Measurements from ENCODE around the gene MYO18A.

The MYO18A gene

DNA sequence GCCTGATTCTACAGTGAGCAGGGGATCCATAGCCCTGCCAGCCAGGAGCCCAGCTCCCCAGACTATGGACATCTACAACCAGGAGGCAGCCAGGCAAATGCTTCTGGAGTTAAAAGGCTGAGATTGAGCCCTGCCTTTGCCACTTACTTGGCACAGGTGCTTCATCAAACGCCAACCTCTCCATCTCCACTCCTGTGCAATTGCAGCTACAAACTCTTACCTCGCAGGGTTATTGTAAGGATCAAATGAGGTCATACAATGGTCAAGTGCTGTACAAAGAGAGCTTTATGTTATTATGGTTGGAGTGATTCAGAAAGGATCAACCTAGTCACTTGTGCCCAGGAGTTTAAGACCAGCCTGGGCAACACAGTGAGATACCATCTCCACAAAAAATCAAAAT, 9.8 kb upstream of the MYO18A start:
- Histone ChIP-seq H3K4me3 (ENCODE audit: low read length) (no peak overlapping the region), H3K36me3 (ENCODE audit: insufficient read depth, low read length) (no peaks in the 10 kb centered on the region), H3K27me3 (ENCODE audit: control insufficient read depth, insufficient read depth, low read length) (peaks cover 50% of the 10 kb centered on the region), H3K4me1 (ENCODE audit: control insufficient read depth, insufficient read depth, low read length) (no peaks in the 10 kb centered on the region), H3K4me2 (ENCODE audit: low read length) (no peak overlapping the region), H3K9me3 (replicated peaks; ENCODE audit: low read length) (no peaks in the 10 kb centered on the region), H3K9ac (ENCODE audit: low read depth, low read length) (no peak overlapping the region)

DNA sequence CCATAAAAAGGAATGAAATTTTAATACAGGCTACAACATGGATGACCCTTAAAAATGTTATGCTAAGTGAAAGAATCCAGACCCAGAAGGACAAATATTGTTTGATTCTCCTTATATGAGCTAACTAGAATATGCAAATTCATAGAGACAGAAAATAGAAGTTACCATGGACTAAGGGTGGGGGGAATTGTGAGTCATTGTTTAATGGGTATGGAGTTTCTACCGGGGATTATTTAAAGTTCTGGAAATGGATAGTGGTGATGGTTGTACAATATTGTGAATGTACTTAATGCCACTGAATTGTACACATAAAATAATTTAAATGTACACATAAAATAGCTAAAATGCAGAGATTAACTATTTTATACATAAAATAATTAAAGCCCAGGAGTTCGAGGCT, 9.2 kb upstream of the MYO18A start:
- Histone ChIP-seq H3K9me3 (replicated peaks; ENCODE audit: low read length) (no peaks in the 10 kb centered on the region), H3K9ac (ENCODE audit: low read depth, low read length) (no peak overlapping the region), H3K4me3 (ENCODE audit: low read length) (no peak overlapping the region), H3K36me3 (ENCODE audit: insufficient read depth, low read length) (no peaks in the 10 kb centered on the region), H3K4me1 (ENCODE audit: control insufficient read depth, insufficient read depth, low read length) (no peaks in the 10 kb centered on the region), H3K27me3 (ENCODE audit: control insufficient read depth, insufficient read depth, low read length) (peaks cover 44% of the 10 kb centered on the region), H3K4me2 (ENCODE audit: low read length) (no peak overlapping the region)

DNA sequence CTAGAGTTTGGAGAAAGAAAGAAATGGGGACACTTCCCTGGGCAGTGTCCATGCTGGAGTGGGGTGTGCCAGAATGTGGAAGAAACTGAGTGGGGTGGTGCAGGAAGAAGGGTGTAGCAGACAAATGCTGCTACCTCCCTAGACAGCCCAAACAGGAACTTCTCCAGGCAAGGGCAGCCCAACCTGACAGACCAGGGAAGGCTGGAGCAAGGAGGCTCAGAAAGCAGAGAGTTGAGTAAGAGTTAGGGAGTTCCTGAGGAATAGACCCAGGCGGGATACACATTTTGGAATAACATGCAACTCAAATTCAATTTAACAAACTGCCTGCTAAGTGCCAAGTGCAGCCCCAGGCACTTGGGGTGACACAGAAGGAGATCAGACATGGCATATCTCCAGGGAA, 1.0 kb upstream of the MYO18A start:
- Histone ChIP-seq H3K9me3 (replicated peaks; ENCODE audit: low read length) (no peaks in the 10 kb centered on the region), H3K4me2 (ENCODE audit: low read length) (no peak overlapping the region), H3K36me3 (ENCODE audit: insufficient read depth, low read length) (no peaks in the 10 kb centered on the region), H3K4me3 (ENCODE audit: low read length) (no peak overlapping the region), H3K4me1 (ENCODE audit: control insufficient read depth, insufficient read depth, low read length) (peaks cover 30% of the 10 kb centered on the region), H3K9ac (ENCODE audit: low read depth, low read length) (no peak overlapping the region), H3K27me3 (ENCODE audit: control insufficient read depth, insufficient read depth, low read length) (peaks cover 4% of the 10 kb centered on the region)

DNA sequence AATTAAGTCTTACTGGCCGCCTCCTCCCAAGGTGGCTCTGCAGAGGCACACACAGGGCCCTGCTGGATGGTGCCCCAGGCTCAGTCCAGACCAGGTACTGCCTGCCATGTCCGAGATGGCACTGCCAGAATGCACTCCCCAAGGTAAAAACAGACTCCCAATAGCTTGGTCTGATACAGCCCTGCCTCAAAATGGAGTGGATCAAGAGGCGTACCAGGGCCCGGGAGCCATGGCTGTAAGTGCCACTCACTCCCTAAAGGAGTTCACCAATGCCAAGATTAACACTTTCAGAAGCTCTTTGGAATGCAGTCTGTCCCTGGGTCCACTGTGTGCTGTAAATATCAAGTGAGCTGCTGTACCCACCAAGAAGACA, 576 bp upstream of the MYO18A start:
- no peaks in the 10 kb centered on the region for H3K36me3 ChIP-seq (ENCODE audit: insufficient read depth, low read length)
- H3K27me3 ChIP-seq (ENCODE audit: control insufficient read depth, insufficient read depth, low read length): peaks cover 3% of the 10 kb centered on the region
- H3K4me1 ChIP-seq (ENCODE audit: control insufficient read depth, insufficient read depth, low read length): peaks cover 35% of the 10 kb centered on the region
- H3K4me2 ChIP-seq (ENCODE audit: low read length): peak overlapping the region; percentile 97
- no peaks in the 10 kb centered on the region for H3K9me3 ChIP-seq (replicated peaks; ENCODE audit: low read length)
- peak overlapping the region; percentile 77 for H3K4me3 ChIP-seq (ENCODE audit: low read length)
- H3K9ac ChIP-seq (ENCODE audit: low read depth, low read length): peak overlapping the region; percentile 77

DNA sequence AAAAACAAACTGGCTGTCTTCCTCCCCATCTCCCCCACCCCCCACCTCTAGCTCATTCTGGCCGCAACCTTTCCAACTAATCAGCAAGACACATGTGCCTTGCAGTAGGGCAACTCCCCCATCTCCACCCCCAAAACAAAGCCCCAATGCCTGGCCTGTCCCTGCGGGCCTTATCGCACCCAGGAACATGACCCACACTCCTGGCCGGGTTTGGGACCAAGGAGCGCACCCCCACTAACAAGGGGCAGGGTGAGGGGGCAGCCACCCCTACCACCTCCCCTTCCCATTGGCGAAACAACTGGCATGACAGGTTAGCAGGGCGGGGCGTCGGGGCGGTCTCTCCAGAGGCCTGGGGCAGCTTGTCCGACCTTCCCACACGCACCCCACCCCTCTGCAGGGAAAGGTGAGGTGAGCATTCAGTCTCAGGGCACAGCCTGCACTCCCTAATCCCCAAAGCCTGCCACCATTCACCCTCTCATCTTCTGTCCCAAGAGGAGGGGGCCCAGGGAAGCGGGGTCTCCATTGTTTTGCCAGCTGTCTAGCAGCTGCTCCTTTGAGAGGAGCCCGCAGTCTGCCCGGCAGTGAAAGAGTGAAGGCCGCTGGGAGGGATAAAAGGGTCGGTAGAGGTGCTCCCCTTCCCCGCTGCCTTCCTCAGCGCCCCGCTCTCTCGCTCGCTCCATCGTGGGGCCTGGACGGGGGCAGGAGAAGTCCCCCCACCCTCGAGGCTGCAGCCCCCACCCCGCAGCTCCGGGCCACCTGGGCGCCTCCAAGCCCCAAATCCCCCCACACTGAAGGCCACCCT, 765 bp downstream of the MYO18A start:
- peak overlapping the region; percentile 77 for H3K4me3 ChIP-seq (ENCODE audit: low read length)
- no peaks in the 10 kb centered on the region for H3K27me3 ChIP-seq (ENCODE audit: control insufficient read depth, insufficient read depth, low read length)
- peaks cover 35% of the 10 kb centered on the region for H3K4me1 ChIP-seq (ENCODE audit: control insufficient read depth, insufficient read depth, low read length)
- no peaks in the 10 kb centered on the region for H3K36me3 ChIP-seq (ENCODE audit: insufficient read depth, low read length)
- no peaks in the 10 kb centered on the region for H3K9me3 ChIP-seq (replicated peaks; ENCODE audit: low read length)
- H3K4me2 ChIP-seq (ENCODE audit: low read length): peak overlapping the region; percentile 98
- H3K9ac ChIP-seq (ENCODE audit: low read depth, low read length): peak overlapping the region; percentile 77

DNA sequence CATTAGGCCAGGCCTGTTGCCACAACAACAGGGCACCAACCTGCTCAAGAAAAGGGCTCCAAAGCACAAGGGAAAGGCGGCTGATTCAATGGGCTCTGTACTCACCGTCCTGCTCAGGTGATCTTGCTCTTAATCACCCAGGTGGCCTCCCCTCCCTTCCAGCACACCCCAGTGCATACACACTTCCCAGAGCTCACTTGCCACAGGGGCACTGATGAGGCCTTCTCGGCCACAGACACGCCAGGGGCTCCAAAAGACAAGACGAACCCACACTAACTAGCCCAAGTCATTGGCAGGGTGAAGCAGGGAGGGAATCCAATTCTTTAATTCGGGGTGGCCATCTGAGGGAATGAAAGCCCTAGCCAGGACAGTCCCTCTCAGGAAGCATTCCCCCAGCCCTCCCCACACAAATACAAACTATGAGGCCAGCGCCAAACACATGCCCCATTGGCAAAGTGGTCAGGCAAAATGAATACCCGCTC, 1.4 kb downstream of the MYO18A start:
- no peaks in the 10 kb centered on the region for H3K9me3 ChIP-seq (replicated peaks; ENCODE audit: low read length)
- H3K4me2 ChIP-seq (ENCODE audit: low read length): peak overlapping the region; percentile 98
- no peaks in the 10 kb centered on the region for H3K27me3 ChIP-seq (ENCODE audit: control insufficient read depth, insufficient read depth, low read length)
- peaks cover 35% of the 10 kb centered on the region for H3K4me1 ChIP-seq (ENCODE audit: control insufficient read depth, insufficient read depth, low read length)
- no peak overlapping the region for H3K9ac ChIP-seq (ENCODE audit: low read depth, low read length)
- no peaks in the 10 kb centered on the region for H3K36me3 ChIP-seq (ENCODE audit: insufficient read depth, low read length)
- H3K4me3 ChIP-seq (ENCODE audit: low read length): peak overlapping the region; percentile 77

DNA sequence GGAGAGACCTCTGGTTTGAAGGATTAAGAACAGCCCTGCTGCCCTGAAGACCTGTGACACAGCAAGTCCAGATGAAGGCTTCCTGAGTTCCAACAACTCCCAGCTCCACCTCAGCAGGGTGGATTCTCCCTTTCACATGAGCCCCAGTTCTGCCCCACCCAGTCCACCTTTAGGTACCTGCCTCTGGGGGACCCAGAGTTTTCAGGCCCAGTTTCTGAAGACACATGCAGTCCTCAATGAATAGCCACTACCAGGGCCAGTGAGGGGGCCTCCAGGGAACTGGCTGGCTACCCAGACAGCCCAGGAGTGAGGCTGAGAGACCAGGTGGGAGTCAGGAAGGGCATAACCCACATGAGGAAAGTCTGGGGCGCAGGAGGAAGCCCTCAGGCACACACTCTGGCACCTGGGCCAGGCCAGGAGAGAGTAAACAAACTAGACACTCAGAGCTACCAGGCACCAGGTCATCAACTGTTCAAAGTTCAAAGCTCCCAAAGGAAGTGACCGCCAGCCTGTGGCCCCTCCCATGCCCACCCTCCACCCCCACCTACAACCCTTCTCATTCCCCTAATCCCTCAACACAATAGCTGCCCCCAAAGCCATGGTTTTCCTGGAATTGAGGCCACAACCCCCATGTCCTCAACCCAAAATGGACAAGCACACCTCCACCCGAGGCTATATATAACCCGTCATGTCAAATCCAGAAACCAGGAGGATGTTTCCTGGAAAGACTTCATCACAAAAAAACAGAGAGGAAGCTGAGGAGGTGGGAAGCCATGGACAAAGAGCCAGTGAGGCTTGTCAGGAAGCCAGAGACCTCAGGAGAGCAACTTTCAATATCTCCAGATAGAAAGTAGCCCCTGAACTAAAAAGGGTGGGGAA, 2.1 kb downstream of the MYO18A start:
- Histone ChIP-seq H3K4me1 (ENCODE audit: control insufficient read depth, insufficient read depth, low read length) (peaks cover 35% of the 10 kb centered on the region), H3K4me2 (ENCODE audit: low read length) (peak overlapping the region; percentile 98)

DNA sequence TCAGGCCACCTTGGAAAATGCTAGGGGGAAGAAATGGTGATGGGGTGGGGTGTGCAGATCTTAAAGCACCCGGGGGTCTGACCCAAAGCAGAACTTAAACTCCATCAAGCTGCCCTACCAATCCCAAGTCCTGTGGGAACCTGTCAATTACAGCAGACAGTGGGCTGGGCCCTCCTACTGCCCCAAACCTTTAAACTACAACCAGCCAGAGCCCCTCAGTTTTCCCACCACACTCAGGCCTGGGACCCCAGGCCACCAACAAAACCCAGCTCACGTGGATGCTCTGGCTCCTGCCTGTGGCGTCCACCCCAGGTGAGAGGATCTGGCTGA, 2.7 kb downstream of the MYO18A start:
- no peaks in the 10 kb centered on the region for H3K27me3 ChIP-seq (ENCODE audit: control insufficient read depth, insufficient read depth, low read length)
- H3K9ac ChIP-seq (ENCODE audit: low read depth, low read length): no peak overlapping the region
- H3K4me1 ChIP-seq (ENCODE audit: control insufficient read depth, insufficient read depth, low read length): peaks cover 35% of the 10 kb centered on the region
- H3K36me3 ChIP-seq (ENCODE audit: insufficient read depth, low read length): no peaks in the 10 kb centered on the region
- H3K4me3 ChIP-seq (ENCODE audit: low read length): no peak overlapping the region
- H3K4me2 ChIP-seq (ENCODE audit: low read length): no peak overlapping the region
- no peaks in the 10 kb centered on the region for H3K9me3 ChIP-seq (replicated peaks; ENCODE audit: low read length)

More for the DNA sequence above, 2.1 kb downstream of the MYO18A start:
- peak overlapping the region; percentile 77 for H3K4me3 ChIP-seq (ENCODE audit: low read length)
- H3K27me3 ChIP-seq (ENCODE audit: control insufficient read depth, insufficient read depth, low read length): no peaks in the 10 kb centered on the region
- H3K36me3 ChIP-seq (ENCODE audit: insufficient read depth, low read length): no peaks in the 10 kb centered on the region
- no peak overlapping the region for H3K9ac ChIP-seq (ENCODE audit: low read depth, low read length)
- no peaks in the 10 kb centered on the region for H3K9me3 ChIP-seq (replicated peaks; ENCODE audit: low read length)

DNA sequence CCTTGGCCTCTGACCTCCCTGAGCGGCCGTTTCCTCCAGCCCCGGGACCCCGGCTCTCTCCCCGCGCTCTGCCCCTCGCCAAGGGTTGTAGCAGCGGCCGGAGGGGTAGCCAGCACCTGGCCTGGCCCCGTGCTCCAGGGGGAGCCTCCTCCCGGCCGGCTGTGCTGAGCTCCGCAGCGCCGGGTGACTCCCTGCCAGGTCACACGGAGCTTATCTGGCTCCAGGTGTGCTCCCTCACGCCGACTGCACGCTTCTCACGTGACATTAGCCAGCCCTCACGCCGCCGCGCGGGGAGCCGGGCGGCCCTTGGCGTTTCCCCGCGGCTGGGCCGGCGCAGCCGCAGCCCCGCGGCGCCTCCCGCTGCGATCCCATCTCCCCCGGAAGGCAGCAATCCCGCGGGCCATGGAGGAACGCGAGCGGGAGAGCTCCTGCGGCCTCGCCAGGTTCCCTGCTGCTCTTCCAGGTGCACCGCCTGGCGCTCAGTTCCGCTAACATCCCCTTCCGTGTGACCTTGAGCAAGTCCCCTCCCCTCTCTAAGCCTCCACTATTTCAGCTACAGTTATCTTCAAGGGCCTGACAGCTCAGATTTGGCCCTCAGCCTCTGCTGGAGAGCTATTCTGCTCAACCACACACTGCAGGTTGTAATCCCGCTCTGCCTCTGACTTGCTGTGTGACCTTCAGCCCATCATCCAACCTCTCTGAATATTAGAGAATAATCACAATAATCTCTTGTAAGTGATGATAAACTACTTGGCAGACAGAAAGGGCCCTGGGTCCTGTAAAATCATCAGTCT, 3.4 kb downstream of the MYO18A start:
- H3K4me3 ChIP-seq (ENCODE audit: low read length): peak overlapping the region; percentile 70
- H3K9ac ChIP-seq (ENCODE audit: low read depth, low read length): peak overlapping the region; percentile 77
- peaks cover 35% of the 10 kb centered on the region for H3K4me1 ChIP-seq (ENCODE audit: control insufficient read depth, insufficient read depth, low read length)

DNA sequence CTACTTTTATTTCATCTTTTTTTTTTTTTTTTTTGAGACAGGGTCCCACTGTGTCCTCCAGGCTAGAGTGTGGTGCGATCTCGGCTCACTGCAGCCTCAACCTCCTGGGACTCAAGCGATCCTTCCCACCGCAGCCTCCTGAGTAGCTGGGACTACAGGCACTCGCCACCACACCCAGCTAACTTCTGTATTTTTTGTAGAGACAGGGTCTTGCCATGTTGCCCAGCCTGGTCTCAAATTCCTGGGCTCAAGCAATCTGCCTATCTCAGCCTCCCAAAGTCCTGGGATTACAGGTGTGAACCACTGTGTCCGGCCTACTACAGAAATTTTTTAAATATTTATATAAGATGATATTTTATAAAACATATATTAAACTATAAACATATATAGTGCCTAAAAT, 4.8 kb downstream of the MYO18A start:
- Histone ChIP-seq H3K4me3 (ENCODE audit: low read length) (no peak overlapping the region), H3K4me1 (ENCODE audit: control insufficient read depth, insufficient read depth, low read length) (peaks cover 28% of the 10 kb centered on the region), H3K4me2 (ENCODE audit: low read length) (no peak overlapping the region), H3K9ac (ENCODE audit: low read depth, low read length) (no peak overlapping the region), H3K27me3 (ENCODE audit: control insufficient read depth, insufficient read depth, low read length) (no peaks in the 10 kb centered on the region), H3K36me3 (ENCODE audit: insufficient read depth, low read length) (no peaks in the 10 kb centered on the region), H3K9me3 (replicated peaks; ENCODE audit: low read length) (no peaks in the 10 kb centered on the region)

More for the DNA sequence above, 3.4 kb downstream of the MYO18A start:
- Histone ChIP-seq H3K9me3 (replicated peaks; ENCODE audit: low read length) (no peaks in the 10 kb centered on the region), H3K4me2 (ENCODE audit: low read length) (peak overlapping the region; percentile 95), H3K27me3 (ENCODE audit: control insufficient read depth, insufficient read depth, low read length) (no peaks in the 10 kb centered on the region), H3K36me3 (ENCODE audit: insufficient read depth, low read length) (no peaks in the 10 kb centered on the region)

DNA sequence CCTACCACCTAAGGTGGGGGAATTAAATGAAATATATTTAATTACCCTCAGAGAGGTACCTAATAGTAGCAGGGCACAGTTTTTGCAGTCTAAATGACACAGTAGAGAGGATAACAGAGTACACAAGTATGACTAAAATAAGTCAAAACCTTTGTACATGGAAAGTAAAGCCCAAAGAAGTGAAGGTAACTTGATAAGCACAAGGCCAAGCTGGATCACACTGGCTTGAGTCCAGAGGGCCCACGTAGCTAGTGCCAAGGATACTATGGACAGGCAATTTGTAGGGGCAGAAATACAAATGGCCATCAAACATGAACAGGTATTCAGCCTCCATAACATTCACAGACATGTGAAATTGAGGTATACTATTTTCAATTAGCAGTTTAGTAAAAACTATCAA, 7.6 kb downstream of the MYO18A start:
- Histone ChIP-seq H3K36me3 (ENCODE audit: insufficient read depth, low read length) (no peaks in the 10 kb centered on the region), H3K4me2 (ENCODE audit: low read length) (no peak overlapping the region), H3K9ac (ENCODE audit: low read depth, low read length) (no peak overlapping the region), H3K9me3 (replicated peaks; ENCODE audit: low read length) (no peaks in the 10 kb centered on the region), H3K27me3 (ENCODE audit: control insufficient read depth, insufficient read depth, low read length) (no peaks in the 10 kb centered on the region), H3K4me1 (ENCODE audit: control insufficient read depth, insufficient read depth, low read length) (peaks cover 23% of the 10 kb centered on the region), H3K4me3 (ENCODE audit: low read length) (no peak overlapping the region)

All from skeletal muscle satellite cell (primary cell).